ENCODE measurements around the gene IGSF21. TPM values are rescaled to one million over a fixed set of nuclear protein-coding genes. Genes with fewer than 3 reads are reported as not detected.

The IGSF21 gene
- total RNA-seq, 1 experiment from 2014 or later, result 5.2 TPM

DNA sequence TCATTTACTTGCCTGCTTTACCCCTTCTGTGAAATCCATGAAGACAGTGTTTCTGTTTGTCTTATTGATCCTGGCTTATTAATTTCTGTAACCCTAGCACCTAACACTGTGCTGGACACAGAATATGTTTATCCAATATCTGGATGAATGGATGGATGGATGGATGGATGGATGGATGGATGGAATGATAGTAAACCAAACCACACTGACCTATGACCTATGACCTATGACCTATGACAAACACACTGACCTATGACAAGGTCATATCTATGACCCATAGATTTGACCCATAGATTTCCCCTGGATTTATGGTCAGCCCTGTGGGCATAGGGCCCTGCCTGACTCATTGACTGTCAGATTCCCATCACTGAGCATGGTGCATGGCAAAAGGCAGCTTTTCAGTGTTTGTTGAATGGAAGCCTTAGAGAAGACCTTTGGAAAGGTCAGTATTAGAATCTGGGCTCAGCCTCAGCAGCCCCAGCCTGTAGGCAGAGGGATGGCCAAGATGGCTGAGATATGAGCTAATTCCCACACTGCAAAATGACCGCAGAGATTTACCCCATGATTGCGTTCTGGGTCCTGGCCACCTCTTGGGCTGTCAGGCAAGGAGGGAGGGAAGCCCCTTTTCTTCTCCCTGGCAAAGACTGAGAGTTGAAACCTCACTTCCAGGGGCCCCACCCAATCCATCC is 24.6 kb downstream of the IGSF21 start:
- Mint-ChIP-seq H3K4me1 (peaks cover 25 to 38% of the 10 kb centered on the region in 2 experiments), H3K27ac (no peak overlapping the region), H3K36me3 (ENCODE audit: insufficient read depth in 1 of 3, low read depth in 3 of 3) (peaks cover 0 to 4% (median 0%) of the 10 kb centered on the region in 3 experiments; a peak in 2 of 7 replicates)

More for the DNA sequence above, 24.6 kb downstream of the IGSF21 start:
- DNase-seq, result no peak
- Histone ChIP-seq H3T11ph (ENCODE audit: low read length) (no peak overlapping the region), H2AK5ac (ENCODE audit: insufficient read length, low read length) (no peak overlapping the region), H3K79me2 (ENCODE audit: insufficient read depth, low read length) (peaks cover 2% of the 10 kb centered on the region; the same call in 1 of the 2 replicates), H4K91ac (ENCODE audit: insufficient read length, low read depth, low read length) (no peak overlapping the region), H3K56ac (ENCODE audit: insufficient read length, low read depth, low read length) (no peak overlapping the region), H3K4me2 (ENCODE audit: insufficient read depth, insufficient read length, low read length) (no peak overlapping the region), H3K27me3 (ENCODE audit: insufficient read depth, low read length) (no peaks in the 10 kb centered on the region), H3K79me1 (ENCODE audit: insufficient read depth, low read depth, low read length, poor library complexity, severe bottlenecking) (no peaks in the 10 kb centered on the region), H3K14ac (ENCODE audit: insufficient read depth, low read length) (peak overlapping the region; percentile 51; the same call in 1 of the 2 replicates), H3K4ac (ENCODE audit: low read depth, low read length) (no peak overlapping the region), H3K4me1 (ENCODE audit: insufficient read depth, low read length) (0 out of 2 replicates have a peak, but pooled peaks cover 4% of the 10 kb centered on the region), H3K18ac (ENCODE audit: insufficient read length, low read depth, low read length) (no peak overlapping the region), H4K5ac (ENCODE audit: insufficient read length, low read depth, low read length) (no peak overlapping the region), H3K23me2 (ENCODE audit: insufficient read length, low read depth, low read length, poor library complexity, severe bottlenecking) (no peaks in the 10 kb centered on the region), H3K27ac (ENCODE audit: insufficient read length, low read depth, low read length) (no peak overlapping the region), H3K9ac (ENCODE audit: extremely low read depth, insufficient read length, low read length) (no peak overlapping the region), H2AFZ (ENCODE audit: low read length) (no peak overlapping the region), H2BK20ac (ENCODE audit: low read depth, low read length, poor library complexity, severe bottlenecking) (no peak overlapping the region), H2BK5ac (ENCODE audit: insufficient read length, low read length) (no peak overlapping the region), H2BK12ac (ENCODE audit: insufficient read length, low read depth, low read length) (no peak overlapping the region), H2BK15ac (ENCODE audit: low read depth, low read length) (no peak overlapping the region), H3K9me3 (ENCODE audit: control insufficient read depth, low read depth, low read length) (no peaks in the 10 kb centered on the region), H4K8ac (replicated peaks; ENCODE audit: insufficient read length, low read depth, low read length) (no peak overlapping the region), H4K20me1 (ENCODE audit: control insufficient read depth, insufficient read depth, insufficient read length) (no peaks in the 10 kb centered on the region), H2BK120ac (ENCODE audit: low read depth, low read length, poor library complexity, severe bottlenecking) (no peak overlapping the region), H3K23ac (ENCODE audit: insufficient read length, low read depth, low read length) (no peak overlapping the region)
- 0 out of 2 replicates have a peak, but pooled peaks cover 2% of the 10 kb centered on the region for H3K27me3 Mint-ChIP-seq (ENCODE audit: low read depth)
- no CpG with 5 or more reads among the region's 2 CpGs for WGBS (ENCODE audit: extremely low coverage, insufficient read length, low lambda C conversion rate)
- TF ChIP-seq, protein P1, sequence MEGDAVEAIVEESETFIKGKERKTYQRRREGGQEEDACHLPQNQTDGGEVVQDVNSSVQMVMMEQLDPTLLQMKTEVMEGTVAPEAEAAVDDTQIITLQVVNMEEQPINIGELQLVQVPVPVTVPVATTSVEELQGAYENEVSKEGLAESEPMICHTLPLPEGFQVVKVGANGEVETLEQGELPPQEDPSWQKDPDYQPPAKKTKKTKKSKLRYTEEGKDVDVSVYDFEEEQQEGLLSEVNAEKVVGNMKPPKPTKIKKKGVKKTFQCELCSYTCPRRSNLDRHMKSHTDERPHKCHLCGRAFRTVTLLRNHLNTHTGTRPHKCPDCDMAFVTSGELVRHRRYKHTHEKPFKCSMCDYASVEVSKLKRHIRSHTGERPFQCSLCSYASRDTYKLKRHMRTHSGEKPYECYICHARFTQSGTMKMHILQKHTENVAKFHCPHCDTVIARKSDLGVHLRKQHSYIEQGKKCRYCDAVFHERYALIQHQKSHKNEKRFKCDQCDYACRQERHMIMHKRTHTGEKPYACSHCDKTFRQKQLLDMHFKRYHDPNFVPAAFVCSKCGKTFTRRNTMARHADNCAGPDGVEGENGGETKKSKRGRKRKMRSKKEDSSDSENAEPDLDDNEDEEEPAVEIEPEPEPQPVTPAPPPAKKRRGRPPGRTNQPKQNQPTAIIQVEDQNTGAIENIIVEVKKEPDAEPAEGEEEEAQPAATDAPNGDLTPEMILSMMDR (conservative IDR thresholded peaks at IDR 0.05), result no peak
- H3K9me3 Mint-ChIP-seq, result no peaks in the 10 kb centered on the region
- H3K4me3 Mint-ChIP-seq, result no peak overlapping the region

Measured in H9 (cell line).